MM.1S (cell line): ENCODE data around the gene SMURF2.

ENCODE experiments used
- DNase-seq: peaks from one replicate; pipeline ENCODE4 v3.0.0-alpha.2; 2015
- H2AFZ ChIP-seq: fragments of 300-600 bp; sonication (generic); 2 replicates; pipeline ENCODE4 v1.6.0; 2016; ENCODE audit warnings: antibody characterized with exemption, low read length
- H3F3A ChIP-seq: fragments of 300-600 bp; sonication (generic); 2 replicates; pipeline ENCODE4 v1.6.1; 2016; ENCODE audit warnings: mild to moderate bottlenecking, antibody characterized with exemption, low read length, moderate library complexity, mixed read lengths; ENCODE audit not compliant: insufficient read depth
- H3K27ac ChIP-seq: fragments of 300-600 bp; sonication (generic); 2 replicates; pipeline ENCODE4 v1.5.1; 2016; ENCODE audit warnings: mild to moderate bottlenecking, low read length
- H3K27me3 ChIP-seq: fragments of 300-600 bp; sonication (generic); replicated peaks from 2 replicates; pipeline ENCODE4 v1.6.0; 2016; ENCODE audit warnings: low read length; ENCODE audit not compliant: insufficient read depth
- H3K36me3 ChIP-seq: fragments of 300-600 bp; sonication (generic); replicated peaks from 2 replicates; pipeline ENCODE4 v1.6.1; 2016; ENCODE audit warnings: mild to moderate bottlenecking, low read length, mixed read lengths; ENCODE audit not compliant: insufficient read depth
- H3K4me1 ChIP-seq: fragments of 300-600 bp; sonication (generic); 2 replicates; pipeline ENCODE4 v1.6.1; 2016; ENCODE audit warnings: low read length, mixed read lengths
- H3K4me2 ChIP-seq: fragments of 300-600 bp; sonication (generic); 2 replicates; pipeline ENCODE4 v1.6.0; 2016; ENCODE audit warnings: low read depth, low read length
- H3K4me3 ChIP-seq: fragments of 300-600 bp; sonication (generic); 2 replicates; pipeline ENCODE4 v1.5.1; 2016; ENCODE audit warnings: low read length, mixed read lengths
- H3K79me2 ChIP-seq: fragments of 300-600 bp; sonication (generic); 2 replicates; pipeline ENCODE4 v1.6.1; 2016; ENCODE audit warnings: mixed run types, low read length, mixed read lengths
- H3K9ac ChIP-seq: fragments of 300-600 bp; sonication (generic); 2 replicates; pipeline ENCODE4 v1.6.1; 2016; ENCODE audit warnings: low read length, mixed read lengths
- H3K9me2 ChIP-seq: fragments of 300-600 bp; sonication (generic); replicated peaks from 2 replicates; pipeline ENCODE4 v1.6.1; 2016; ENCODE audit warnings: mild to moderate bottlenecking, low read length, mixed read lengths; ENCODE audit not compliant: insufficient read depth
- H3K9me3 ChIP-seq: fragments of 300-600 bp; sonication (generic); replicated peaks from 2 replicates; pipeline ENCODE4 v1.6.1; 2016; ENCODE audit warnings: mild to moderate bottlenecking, low read length, mixed read lengths; ENCODE audit not compliant: insufficient read depth
- H4K20me1 ChIP-seq: fragments of 300-600 bp; sonication (generic); 2 replicates; pipeline ENCODE4 v1.6.1; 2016; ENCODE audit warnings: mild to moderate bottlenecking, low read length, moderate library complexity, mixed read lengths; ENCODE audit not compliant: insufficient read depth
- CTCF ChIP-seq: fragments of 300-600 bp; sonication (generic); IDR thresholded peaks from 2 replicates; pipeline ENCODE4 v1.5.1; 2016; ENCODE audit warnings: antibody characterized with exemption, low read length, mixed read lengths
- EZH2 ChIP-seq: fragments of 300-600 bp; sonication (generic); optimal IDR thresholded peaks from 2 replicates; pipeline ENCODE3; 2017; ENCODE audit warnings: low read depth, mild to moderate bottlenecking, antibody characterized with exemption, low read length, mixed read lengths
- EZH2phosphoT487 ChIP-seq: fragments of 300-600 bp; sonication (generic); IDR thresholded peaks from 2 replicates; pipeline ENCODE4 v1.6.1; 2018; ENCODE audit warnings: antibody characterized with exemption, low read length

Gene SMURF2

GRCh38 chr17:64520359-64520758, 141.7 kb downstream of the SMURF2 start:
- no peaks in the 10 kb centered on the region for H3F3A ChIP-seq
- no peaks in the 10 kb centered on the region for H3K9me3 ChIP-seq
- H4K20me1 ChIP-seq: no peaks in the 10 kb centered on the region
- no peak overlapping the region for H2AFZ ChIP-seq
- H3K27me3 ChIP-seq: no peaks in the 10 kb centered on the region
- H3K4me3 ChIP-seq: no peak overlapping the region
- H3K4me2 ChIP-seq: no peak overlapping the region
- H3K9me2 ChIP-seq: no peaks in the 10 kb centered on the region
- H3K79me2 ChIP-seq: no peaks in the 10 kb centered on the region
- no peak overlapping the region for H3K27ac ChIP-seq
- no peak overlapping the region for H3K9ac ChIP-seq
- TF ChIP-seq EZH2 (no peak), CTCF (no peak), EZH2phosphoT487 (no peak)
- no peaks in the 10 kb centered on the region for H3K4me1 ChIP-seq
- H3K36me3 ChIP-seq: peaks cover 3% of the 10 kb centered on the region; the same call in 1 of the 2 replicates
- no peak for DNase-seq

- H3K36me3 ChIP-seq: peaks cover 5% of the 10 kb centered on the region
- no peak overlapping the region for H3K4me3 ChIP-seq
- DNase-seq: no peak
- H3K79me2 ChIP-seq: no peaks in the 10 kb centered on the region
- no peaks in the 10 kb centered on the region for H3K4me1 ChIP-seq
- H3K27me3 ChIP-seq: no peaks in the 10 kb centered on the region
- no peak overlapping the region for H3K27ac ChIP-seq
- TF ChIP-seq EZH2phosphoT487 (no peak), CTCF (no peak), EZH2 (no peak)
- no peaks in the 10 kb centered on the region for H4K20me1 ChIP-seq
- H3K9ac ChIP-seq: no peak overlapping the region
- no peaks in the 10 kb centered on the region for H3K9me2 ChIP-seq
- H2AFZ ChIP-seq: no peak overlapping the region
- no peaks in the 10 kb centered on the region for H3K9me3 ChIP-seq
- no peaks in the 10 kb centered on the region for H3F3A ChIP-seq
- H3K4me2 ChIP-seq: no peak overlapping the region
These were observed 142.5 kb downstream of the SMURF2 start for GRCh38 chr17:64519601-64520000.

GRCh38 chr17:64515829-64516228, 146.3 kb downstream of the SMURF2 start:
- no peaks in the 10 kb centered on the region; the same call in 1 of the 2 replicates for H3K79me2 ChIP-seq
- TF ChIP-seq EZH2 (no peak), CTCF (no peak), EZH2phosphoT487 (no peak)
- no peaks in the 10 kb centered on the region for H3K27me3 ChIP-seq

More at GRCh38 chr17:64515829-64516228, 146.3 kb downstream of the SMURF2 start:
- no peak for DNase-seq
- Histone ChIP-seq H3K4me2 (no peak overlapping the region), H3K9me2 (no peaks in the 10 kb centered on the region), H3K36me3 (peaks cover 12% of the 10 kb centered on the region), H3K27ac (no peak overlapping the region), H3F3A (no peaks in the 10 kb centered on the region), H3K4me3 (no peak overlapping the region), H2AFZ (no peak overlapping the region), H3K9me3 (no peaks in the 10 kb centered on the region), H3K9ac (no peak overlapping the region), H3K4me1 (no peaks in the 10 kb centered on the region), H4K20me1 (no peaks in the 10 kb centered on the region)
